SH-SY5Y (cell line): ENCODE data around the gene HSPG2.

Experiments used
- GATA2 ChIP-seq: IDR thresholded peaks from 2 replicates; pipeline ENCODE4 v1.6.1; 2011; ENCODE audit warnings: mild to moderate bottlenecking, low read depth, low read length
- GATA3 ChIP-seq: IDR thresholded peaks from 2 replicates; pipeline ENCODE4 v1.6.1; 2011; ENCODE audit warnings: low read depth, mild to moderate bottlenecking, low read length, moderate library complexity

DNA sequence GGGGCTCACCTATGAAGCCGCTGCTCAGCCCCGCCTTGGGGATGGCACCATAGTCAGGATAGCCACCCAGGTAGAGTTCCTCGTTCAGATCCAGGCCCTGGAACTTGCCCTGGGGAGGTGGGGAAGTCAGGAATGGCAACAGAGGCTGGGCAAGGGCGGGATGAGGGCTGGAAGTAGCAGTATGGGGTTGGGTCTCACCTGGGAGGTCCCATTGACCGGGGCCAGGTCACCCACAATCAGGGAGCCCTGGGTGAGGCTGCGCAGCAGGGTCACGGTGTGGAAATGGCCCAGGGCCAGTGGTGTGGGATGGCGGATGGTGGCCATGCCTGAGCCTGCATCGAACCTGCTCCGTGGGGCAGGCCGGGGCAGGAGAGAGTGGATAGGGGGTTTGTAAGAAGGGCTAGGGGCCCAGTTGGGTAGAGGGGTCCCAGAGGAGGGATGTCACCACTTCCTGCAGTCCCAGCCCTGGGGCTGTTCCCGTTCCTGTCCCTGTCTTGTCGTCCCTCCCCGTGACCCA, 105.6 kb downstream of the HSPG2 start:
- TF ChIP-seq GATA2 (no peak), GATA3 (no peak)
